MV-4-11 (cell line): ENCODE results near the gene SMG6.
"Not testable (repeated sequence)": the region's sequence is repeated elsewhere in the genome, so short reads cannot be mapped to it uniquely, and the experiment has no call there.

Experiments
- DNase-seq: peaks from one replicate; lab custom pipeline; 2025; lab: John Stamatoyannopoulos, UW

The SMG6 gene

DNA sequence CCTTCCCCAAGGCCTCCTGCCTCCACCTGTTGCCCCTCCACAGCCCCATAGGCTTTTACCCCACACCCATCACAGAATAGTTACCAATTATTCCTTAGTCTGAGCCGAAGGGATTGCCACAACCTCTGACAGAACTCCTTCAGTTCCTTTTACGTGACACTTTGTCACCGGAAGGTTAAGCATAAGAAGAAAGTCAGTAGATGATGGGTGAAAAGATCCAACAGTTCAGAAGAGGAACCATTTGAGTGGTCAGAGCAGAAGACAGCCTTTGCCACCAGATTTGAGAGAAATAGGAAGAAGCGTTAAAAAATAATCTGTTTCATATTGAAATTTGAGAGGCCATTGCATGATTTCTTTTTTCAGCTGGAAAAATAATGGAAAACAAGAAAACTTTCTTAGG is 1.3 kb upstream of the SMG6 start:
- peak; percentile 65 for DNase-seq

DNA sequence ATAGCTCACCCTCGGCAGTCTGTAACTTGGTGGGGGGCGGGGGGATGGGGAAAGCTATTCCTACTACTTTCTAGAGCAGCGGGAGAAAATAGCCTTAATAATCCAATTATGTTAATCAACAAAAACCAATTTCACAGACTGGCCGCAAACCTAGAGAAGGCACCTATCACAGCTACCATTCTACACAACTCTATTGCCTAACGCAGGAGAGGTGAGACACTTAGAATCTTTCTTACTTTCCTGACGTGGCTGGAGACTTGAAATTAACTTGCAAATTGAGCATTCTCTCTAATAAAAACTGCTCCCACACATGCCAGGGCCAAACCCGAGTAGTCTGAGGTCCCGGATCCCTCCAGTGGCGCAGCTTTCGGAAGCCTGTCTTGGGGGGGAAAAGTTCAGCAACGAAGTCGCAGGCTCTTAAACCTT is 794 bp downstream of the SMG6 start:
- DNase-seq = no peak

DNA sequence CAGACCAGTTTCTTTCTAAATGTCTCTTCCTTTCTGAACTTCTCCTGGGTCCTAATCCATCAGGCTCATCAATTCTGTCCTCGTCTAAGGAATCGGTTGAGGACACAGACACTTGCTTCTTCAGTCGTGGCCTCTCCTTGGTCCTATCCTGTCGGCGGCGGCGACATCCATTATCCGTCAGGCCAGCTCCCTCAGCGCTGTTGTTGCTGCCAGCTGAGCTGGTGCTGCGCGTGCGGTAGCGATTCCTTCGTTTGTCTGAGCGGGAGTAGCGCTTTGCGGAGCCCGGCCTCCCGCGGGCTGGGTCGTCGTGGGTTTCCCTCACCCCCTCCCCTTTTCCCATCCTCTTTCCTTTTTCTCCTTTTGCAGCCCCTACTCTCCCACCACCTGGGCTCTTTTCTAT is 3.8 kb downstream of the SMG6 start:
- DNase-seq = no peak

DNA sequence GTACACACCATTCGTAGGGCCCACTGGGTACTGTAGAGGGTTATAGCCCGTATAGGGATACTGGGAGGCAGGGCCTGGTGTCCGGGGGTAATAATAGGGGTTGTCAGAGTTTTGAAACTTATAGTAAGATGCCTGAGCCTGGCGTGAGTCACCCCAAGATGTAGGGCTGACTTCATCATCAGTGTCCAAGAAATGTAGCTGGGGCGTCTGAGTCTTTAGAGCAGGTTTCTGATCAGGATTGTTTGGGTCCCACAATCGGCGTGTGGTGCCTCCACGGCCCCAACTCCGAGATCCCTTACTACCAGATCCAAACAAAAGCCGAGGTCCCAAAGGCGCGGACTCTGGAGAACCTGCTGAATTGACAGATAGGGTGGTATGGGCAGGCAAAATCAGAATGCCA is 4.4 kb downstream of the SMG6 start:
- no peak for DNase-seq

DNA sequence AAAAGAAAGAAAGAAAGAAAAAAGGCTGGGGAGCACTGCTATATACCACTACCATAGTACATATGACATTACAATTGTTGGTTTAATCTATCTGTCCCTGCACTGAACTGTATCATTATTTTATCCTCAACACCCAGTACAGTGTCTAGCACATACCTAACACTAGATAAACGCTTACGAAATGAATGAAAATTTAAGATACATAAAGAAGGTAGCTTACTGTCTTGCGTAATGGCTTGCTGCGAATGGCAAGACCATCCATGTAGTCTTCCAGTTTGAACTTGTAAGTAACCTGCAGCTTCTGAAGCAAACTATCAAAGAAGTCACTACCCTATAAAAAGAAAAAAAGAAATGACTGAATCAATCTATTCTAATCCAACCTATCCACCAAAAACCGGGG is 6.6 kb downstream of the SMG6 start:
- no peak for DNase-seq

DNA sequence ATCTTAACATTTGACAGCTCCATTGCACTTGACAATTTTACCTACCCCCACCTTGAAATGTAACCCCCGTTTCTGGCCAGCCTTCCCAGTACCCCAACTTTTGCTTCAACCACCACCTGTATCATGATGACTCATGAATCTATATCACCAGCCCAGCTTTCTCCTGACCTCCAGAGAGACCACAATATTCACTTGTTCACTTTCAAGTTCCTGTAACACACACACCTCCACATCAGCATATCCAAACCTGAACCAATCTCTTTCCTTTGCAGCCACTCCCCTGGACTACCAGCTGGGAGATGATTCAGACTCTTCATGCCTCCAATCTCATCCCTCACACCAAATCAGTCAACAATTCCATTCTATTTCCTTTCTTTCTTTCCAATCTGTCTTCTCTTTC is 8.0 kb downstream of the SMG6 start:
- DNase-seq = no peak

DNA sequence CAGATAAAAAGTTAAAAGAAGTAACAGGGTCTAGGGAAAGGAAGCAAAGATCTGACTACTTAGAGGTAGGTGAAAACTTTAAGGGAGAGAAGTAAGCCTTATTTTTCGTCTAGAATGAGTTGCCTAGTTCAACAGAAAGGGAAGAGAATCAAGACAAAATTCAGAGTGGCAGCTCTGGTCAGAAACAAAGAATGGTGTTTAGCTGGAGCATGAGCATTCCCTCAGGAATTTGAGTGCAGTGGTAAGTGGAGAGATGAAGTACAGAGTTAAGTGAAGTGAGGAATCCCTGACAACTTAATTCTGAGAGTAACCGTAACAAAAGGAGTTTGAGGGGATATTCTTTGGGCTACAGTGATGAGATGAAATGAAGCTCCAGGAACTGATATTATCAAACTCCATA is 11.5 kb downstream of the SMG6 start:
- DNase-seq = no peak

DNA sequence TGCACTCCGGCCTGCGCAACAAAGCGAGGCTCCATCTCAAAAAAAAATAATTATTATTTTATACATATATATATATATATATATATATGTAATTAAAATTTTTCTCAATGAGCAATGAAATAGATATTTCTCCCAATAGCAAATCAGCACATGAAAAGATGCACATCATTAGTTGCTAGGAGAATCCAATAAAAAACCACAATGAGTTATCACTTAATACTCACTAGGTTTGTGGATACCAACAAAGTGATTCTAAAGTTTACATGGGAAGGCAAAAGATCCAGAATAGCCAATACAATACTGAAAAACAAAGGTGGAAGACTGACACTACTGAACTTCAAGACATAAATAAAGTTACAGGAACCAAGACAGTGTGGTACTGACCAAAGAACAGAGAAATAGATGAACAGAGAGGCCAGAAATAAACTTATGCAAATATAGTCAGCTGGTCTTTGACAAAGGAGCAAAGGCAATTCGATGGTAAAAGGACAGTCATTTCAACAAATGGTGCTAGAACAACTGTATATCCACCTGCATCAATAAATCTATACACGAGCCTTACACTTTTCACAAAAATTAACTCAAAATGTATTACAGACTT is 13.6 kb downstream of the SMG6 start:
- no peak for DNase-seq

DNA sequence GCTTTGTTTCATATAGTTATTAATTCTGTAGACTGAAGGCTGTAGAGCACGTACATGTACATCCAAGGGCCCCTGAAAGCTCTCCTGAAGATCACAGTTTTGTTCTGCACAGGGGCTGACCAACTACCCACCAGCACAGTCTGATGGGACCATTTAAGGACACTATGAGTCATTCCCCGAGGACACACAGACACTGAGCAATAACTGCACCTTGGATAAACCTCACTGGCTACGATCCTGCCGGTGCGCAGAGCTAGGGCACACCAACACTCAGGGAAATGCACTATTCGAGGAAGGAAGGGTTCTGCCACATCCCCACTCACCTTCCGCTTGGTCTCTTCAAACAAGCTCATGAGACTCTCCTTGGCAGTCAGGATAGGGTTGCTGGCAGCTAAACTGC is 20.3 kb downstream of the SMG6 start:
- DNase-seq = no peak

DNA sequence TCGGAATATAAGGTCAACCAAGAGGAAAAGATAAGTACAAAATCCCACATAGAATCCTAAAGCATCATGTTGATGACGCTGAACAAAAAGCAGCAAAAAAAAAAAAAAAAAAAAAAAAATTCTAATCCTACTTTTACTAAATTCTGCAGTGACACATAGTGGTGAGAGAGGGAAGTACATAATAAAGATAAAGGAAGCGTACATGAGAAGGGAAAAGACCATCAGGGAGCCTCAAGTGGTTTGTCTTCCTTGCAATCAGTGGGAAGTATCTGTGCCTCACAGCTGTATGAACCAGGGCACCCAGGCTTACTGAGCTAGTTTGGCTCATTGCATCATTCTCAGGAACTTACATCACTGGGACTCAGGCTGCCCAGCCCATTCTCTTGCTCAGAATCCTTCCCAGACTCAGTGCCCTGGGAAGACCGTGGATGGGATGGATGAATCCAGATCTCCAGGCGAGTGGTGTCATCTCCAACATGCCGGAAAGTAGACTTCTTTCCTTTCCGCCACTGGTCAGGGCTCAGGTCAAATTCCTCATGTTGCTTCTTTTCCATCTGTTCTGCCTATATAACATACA is 21.2 kb downstream of the SMG6 start:
- peak; percentile 96 for DNase-seq

DNA sequence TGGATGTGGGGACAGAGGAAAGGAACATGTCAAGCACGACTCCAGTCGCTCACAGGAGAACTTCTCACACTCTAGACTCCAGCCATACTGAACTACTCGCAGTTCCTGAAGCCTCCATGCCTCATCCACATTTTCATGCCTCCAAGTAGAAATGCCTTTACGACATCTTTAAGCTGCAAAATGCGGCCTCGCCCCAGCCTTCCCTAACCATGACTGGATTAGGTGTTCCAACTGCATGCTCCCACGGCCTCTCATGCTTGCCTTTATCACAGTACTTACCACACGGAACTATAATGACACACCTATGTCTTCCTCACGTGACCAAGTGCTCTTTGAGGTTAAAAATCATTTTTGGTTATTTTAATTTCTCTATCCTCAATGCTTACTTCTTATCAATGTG is 23.9 kb downstream of the SMG6 start:
- no peak for DNase-seq

DNA sequence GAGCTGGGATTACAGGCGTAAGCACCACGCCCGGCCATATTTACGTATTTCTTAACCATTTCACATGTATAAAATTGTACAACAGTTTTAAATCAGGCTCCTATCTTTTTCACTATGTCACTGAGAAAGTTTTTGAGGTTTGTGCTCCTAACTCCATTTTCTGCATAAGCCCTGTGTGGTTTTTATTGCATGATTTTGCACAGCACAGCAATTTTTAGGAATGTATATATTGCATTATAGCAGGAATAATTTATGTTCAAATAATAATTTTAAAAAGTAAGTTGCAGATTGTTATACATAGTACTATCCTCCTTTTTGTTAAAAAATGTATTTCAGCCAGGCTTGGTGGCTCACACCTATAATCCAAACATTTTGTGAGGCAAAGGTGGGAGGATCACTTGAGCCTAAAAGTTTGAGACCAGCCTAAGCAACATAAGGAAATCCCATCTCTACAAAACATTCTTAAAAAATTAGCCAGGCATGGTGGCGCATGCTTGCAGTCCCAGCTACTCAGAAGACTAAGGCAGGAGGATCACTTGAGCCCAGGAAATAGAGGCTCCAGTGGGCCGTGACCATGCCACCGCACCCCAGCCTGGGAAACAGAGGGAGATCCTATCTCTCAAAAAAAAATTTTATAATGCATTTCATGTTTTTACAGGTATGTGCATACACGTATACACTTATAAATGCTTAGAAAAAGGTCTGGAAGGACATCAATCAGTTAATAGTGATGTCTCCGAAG is 26.0 kb downstream of the SMG6 start:
- DNase-seq = no peak

DNA sequence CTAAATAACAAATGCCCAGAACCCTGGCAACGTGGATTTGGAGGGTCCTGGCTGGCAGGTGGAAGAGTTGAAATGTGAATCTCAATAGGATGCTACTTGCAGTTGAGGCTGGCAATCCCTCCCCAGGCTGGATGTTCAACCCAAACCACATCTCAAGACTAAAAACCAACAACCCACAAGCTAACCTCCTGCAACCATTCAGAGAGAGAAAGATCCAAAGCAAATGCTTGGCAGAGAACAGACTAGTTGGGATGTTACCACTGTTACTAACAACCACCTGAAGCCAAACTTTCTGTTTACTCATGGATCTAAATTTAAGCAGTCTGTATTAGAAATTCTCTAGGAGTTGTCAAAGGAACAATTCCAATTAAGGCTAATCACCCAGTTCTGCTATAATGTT is 27.9 kb downstream of the SMG6 start:
- no peak for DNase-seq

DNA sequence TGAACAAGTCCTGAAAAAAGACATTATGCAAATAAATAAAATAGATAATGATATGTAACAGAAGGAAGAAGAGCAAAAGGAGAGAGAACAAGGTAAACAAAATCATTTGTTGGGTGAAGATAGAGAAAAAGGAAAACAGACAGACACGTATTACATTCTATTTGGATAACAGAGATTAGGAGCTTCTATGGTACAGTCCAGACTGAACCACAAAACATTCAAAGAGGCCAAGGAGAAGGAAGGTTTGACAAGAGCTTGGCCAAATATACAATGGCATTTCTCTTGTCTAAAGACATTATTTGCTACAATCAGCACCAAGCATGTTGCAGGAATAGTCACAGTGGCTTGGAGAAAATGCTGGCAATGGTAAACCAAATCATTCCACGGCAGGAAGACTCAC is 29.2 kb downstream of the SMG6 start:
- no peak for DNase-seq

DNA sequence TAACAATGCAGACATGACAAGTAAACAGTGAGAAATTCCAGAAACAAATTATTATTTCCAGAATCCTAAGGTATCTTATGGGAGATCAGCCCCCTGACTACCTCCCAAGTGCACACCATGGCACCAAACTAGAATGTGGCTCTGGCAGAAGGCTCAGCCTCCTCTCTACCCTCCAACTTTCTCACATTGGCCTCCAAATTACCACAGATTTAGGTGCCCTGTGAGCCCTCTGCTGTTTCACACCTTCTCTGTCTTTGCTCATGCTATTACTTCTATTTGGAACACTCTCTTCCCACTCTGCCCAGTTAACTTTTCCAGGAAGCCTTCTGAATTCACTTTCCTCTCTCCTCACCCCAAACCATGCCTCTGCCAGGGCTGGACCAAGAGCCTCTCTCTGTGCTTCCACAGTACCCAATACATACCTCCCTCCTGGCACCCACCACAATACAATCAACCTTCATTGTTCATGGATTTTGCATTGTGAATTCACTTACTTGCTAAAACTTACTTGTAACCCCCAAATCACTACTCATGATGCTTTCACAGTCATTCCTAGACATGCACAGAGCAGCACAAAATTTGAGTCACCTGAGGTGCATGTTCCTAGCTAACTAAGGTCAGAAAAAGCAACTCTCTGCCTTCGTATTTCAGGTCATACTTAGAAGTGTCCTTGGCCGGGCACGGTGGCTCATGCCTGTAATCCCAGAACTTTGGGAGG is 31.4 kb downstream of the SMG6 start:
- DNase-seq = no peak

DNA sequence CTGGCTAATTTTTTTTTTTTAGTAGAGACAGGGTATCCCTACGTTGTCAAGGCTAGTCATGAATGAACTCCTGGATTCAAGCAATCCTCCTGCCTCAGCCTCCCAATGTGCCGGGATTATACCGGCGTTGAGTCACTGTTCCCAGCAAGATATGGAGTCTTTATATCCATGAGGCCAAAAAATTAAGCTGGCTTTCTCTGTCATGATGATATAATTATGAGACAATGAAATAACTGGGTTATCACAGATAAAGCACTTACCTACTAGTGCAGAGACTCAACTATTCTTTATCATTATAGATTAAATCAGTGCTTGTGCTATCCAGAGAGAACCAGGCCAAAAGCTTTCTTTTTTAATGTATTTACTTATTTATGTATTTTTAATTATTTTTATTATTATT is 36.2 kb downstream of the SMG6 start:
- DNase-seq = no peak

DNA sequence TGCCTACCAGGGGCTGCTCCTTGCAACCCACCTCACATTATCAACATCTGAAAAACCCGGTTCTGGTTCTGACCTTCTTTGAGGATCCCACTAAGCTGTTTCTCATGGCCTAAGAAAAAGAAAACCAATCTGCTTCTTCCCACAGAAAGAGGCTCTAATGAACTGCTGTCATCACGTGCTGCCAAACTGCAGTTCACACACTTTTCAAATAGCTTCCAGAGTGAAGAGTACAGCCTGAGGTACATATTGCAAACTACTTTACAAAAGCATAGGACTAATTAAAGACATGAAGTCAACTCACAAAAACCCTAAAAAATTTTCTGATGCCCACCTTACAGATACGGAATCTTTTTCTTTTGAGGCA is 36.7 kb downstream of the SMG6 start:
- no peak for DNase-seq

DNA sequence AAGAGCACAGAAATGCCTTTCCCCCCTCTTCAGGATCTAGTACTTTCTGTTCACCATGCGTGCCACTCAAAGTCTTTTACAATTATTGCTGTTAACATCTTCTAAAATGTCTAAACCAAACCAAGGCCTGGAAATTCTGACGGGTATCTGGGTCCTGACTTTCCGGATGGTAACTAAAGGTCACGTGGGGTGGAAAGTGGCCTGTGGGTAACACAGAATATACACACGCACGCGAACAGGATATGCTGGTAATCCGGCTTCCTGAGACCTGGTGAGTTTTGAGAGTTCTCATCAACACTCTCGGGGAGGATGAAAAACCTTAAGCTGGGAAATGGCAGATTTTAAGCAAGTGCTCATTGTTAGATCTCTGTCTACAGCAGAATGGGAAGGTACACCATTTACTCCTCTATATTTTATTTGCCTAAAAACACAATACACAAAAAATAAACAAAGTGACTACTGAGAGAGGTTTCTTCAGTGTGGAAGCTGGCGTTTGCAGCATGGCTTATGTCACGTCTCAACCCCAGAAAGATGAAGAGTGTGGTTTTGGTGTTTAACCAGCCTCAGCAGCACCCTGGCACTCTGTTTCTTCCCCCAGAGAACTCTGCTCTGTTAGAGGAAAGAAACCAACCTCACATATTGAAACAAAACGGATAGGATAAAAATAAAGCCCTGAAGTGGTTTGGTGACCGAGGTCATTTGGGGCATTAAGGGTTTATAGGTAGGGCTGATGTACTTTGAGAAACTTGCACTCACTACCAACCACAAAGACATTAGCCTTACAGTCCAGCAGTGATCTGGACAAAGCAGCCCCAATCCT is 37.3 kb downstream of the SMG6 start:
- peak; percentile 92 for DNase-seq

DNA sequence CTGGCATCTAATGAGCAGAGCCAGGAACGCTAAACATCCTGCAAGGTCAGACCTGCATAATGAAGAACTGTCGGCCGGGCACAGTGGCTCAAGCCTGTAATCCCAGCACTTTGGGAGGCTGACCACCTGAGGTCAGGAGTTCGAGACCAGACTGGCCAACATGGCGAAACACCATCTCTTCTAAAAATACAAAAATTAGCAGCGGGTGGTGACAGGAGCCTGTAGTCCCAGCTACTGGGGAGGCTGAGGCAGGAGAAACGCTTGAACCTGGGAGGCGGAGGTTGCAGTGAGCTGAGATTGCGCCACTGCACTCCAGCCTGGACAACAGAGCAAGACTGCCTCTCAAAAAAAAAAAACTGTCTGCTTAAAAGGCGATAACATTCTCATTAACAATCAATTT is 38.4 kb downstream of the SMG6 start:
- DNase-seq = not testable (repeated sequence)

DNA sequence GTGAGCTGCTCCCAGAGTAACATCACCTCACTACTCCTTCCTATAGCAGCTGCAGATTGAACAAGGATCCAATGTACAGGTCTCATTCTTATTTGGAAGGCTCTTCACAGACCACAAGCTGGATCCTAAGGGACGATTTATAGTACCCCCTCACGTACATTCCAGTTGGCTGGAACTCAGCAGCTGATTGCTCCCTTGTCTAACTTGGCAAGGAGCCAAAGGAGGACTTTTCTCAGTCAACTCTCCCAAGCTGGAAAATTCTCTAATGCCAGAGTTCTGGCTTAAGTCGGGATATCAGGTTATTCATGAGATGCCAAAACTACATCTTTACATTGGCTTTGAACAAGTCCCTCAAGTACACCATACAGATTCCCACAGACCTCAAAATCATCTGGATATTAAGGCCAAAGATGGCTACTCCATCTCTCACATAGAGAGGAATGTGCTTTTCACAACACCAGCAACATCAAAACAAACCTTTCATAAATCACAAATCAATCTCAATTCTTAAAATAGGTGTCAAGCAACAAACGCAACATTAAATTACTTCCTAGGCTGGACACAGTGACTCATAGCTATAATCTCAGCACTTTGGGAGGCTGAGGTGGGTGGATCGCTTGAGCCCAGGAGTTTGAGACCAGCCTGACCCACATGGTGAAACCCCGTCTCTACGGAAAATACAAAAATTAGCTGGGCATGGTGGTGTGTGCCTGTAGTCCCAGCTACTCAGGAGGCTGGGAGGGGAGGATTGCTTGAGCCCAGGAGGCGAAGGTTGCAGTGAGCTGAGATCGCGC is 39.3 kb downstream of the SMG6 start:
- no peak for DNase-seq
